Stimulated activated naive CD4-positive, alpha-beta T cell treated with Interleukin-2 at 50 U/mL for 16 hours (primary cell): ENCODE data around the gene PIAS4.

Experiments used
- DNase-seq: peaks from one replicate; lab custom pipeline; 2025; lab: John Stamatoyannopoulos, UW

PIAS4 gene

GRCh38 chr19:3977242-3978143, 30.0 kb upstream of the PIAS4 start:
- no peak for DNase-seq

DNA sequence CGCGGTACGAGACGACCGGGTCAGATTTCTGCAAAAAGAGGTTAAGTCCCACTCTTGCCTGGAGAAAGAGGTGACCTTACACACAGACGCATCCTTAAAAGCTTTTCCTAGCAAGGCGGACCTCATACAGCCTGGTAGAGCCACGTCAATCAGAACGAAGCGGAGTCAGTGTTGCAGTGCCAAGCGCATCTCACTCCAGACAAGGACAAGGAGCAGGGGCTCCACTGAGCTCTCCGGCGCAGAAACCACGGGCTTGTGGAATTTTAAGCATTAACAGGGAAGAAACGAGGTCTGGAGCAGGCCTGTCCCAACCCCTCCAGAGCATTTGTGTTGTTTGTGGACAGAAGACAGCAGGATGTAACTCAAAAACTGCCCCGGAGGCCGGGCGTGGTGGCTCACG, 29.4 kb upstream of the PIAS4 start:
- no peak for DNase-seq

DNA sequence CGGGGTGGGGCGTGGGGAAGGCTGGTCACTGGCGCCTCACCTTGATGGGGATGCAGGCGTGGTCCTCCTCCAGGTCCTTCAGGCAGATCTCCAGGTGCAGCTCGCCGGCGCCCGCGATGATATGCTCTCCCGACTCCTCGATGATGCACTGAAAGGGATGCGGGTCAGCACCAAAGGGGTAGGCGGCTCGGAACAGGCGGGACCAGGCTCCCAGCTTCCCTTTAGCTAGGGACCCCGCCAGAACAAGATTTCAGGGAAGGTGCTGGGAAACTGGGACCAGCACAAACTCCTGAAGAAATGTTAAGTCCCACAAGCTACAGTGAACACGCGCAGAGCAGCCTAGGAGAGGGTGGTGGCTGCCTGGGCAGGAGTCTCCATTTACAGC, 28.3 kb upstream of the PIAS4 start:
- no peak for DNase-seq

GRCh38 chr19:3979674-3980352, 27.7 kb upstream of the PIAS4 start:
- no peak for DNase-seq

- DNase-seq = no peak
Observed at GRCh38 chr19:3980353-3981251, 26.9 kb upstream of the PIAS4 start.

GRCh38 chr19:3981373-3981735, 26.2 kb upstream of the PIAS4 start:
- DNase-seq = no peak

DNA sequence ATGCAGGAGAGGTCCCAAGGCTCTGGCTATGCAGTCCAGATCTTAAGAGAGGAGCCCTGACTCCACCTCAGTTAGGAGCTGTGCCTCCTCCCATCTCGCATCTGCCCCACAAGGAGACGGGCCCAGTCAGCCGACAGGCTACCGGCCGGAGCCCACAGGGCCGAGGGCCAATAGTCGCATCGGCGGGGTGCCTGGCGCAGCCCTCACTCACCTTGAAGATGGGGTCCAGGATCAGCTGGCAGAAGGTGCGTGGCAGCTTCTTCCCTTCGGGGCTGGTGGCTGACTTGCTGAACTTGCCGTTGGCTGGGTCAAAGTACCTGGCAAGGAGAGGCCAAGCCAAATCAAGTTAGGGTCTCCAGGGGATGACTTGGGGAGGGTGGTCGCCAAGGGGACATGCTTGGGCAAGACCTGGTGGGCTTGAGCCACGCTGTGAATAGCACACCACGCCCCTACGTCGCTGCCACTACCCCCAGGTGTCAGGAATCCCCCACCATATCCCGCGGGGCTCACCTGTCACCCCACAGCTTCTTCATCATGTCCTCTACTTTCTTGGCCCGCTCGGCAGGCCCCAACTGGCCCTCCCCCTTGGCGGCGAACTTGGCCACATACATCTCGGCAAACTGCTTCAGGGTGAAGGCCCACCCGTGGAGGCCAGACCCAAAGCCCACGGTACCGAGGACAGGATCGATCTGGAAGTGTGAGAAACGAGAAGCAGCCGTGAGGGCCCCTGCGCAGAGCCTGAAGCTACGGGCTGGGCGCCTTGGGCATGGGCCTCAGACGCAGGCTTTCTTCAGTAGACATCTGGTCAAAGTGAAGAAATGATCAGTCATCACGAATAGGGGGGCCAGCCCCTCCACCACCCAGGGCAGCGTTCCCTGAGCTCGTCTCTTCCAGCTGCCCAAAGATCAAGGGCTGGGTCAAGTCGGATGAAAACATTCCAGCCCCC, 25.5 kb upstream of the PIAS4 start:
- DNase-seq = no peak

DNA sequence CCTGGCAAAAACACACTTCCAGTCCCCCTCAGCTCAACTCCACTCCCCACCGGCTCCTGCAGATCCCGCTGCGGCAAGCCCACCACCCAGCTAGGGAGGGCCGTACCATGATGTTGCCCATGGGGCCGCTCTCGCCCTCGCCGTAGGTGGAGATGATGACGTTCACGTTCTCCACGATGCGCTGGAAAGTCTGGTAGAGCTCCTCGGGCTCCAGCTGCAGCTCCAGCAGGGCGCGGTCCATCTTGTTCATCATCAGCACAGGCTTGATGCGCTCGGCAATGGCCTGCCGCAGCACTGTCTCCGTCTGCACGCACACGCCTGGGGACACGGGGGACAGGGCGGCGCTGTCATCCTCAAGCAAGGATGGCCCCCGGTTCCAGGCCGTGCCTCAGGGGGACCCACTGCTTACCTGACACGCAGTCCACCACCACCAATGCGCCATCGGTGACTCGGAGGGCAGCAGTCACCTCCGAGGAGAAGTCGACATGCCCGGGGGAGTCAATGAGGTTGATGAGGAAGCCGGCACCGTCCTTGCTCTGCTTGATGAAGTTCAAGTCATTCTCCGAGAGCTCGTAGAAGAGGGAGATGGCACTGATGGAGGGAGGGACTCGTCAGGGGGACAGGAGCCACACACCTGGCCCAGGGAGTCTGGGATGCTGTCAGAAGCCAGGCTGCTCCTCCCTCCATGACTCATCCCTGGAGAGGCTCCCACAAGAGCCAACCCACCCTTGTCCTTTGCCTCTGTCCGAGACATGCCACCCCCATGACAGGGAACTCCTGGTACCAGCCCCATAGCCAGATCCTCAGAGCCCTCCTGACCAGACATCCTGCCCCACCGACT, 24.6 kb upstream of the PIAS4 start:
- no peak for DNase-seq

DNA sequence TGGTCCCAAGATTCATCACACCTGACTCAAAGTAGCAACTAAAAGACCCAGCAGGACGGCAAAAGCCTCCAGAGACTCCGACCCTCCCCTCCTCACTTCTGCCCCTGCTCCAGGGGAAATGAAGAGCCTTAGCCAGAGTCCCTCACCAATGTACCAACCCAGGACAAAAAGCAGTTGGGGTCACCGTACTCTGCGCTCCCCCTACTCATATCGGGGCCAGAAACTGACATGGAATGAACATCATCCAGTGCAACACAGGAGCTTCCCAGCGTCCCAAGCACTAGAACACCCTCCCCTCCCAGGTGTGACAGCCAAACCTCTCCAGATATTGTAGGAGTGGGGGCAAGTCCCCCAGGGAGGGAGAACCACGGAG, 24.0 kb upstream of the PIAS4 start:
- no peak for DNase-seq

DNA sequence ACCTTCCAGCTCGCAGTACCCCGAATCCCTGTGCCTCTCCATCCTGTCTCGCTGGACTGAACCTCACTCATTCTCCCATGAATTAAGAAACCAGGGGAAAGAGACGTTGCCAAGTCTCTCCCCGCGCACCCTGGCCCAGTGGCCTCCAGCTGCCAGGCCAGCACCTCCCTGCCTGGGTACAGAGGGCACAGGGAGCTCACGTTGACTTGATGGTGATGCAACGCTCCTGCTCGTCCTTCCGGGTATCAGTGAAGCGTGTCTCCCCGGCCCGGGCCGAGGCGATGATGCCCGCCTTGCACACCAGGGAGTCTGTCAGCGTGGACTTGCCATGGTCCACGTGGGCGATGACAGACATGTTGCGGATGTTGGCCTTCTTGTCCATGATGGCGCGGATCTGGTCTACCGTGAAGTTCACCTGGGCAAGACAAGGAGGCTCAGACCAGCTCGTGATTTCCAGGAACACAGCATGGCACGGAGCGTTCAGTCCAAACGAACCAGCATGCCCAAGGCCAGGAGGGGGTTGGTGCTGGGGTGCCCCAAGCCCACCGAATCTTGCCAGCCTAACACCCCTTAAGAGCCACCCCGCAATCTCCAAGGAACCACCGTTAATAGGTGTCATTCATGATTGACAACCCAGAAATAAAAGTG, 23.5 kb upstream of the PIAS4 start:
- peak; percentile 35 for DNase-seq

- no peak for DNase-seq
Observed at GRCh38 chr19:3984584-3984907, 23.0 kb upstream of the PIAS4 start.

- DNase-seq = peak; percentile 81
Observed at GRCh38 chr19:3984908-3985642, 22.5 kb upstream of the PIAS4 start, which contains the start of gene EEF2. EEF2 (minus strand) TSS chr19:3985463; CDS start chr19:3985380, 83 bp downstream.

GRCh38 chr19:3985643-3986259, 21.8 kb upstream of the PIAS4 start:
- no peak for DNase-seq

GRCh38 chr19:3986260-3987041, 21.1 kb upstream of the PIAS4 start:
- DNase-seq = peak; percentile 49

GRCh38 chr19:3987619-3988371, 19.7 kb upstream of the PIAS4 start:
- peak; percentile 86 for DNase-seq

DNA sequence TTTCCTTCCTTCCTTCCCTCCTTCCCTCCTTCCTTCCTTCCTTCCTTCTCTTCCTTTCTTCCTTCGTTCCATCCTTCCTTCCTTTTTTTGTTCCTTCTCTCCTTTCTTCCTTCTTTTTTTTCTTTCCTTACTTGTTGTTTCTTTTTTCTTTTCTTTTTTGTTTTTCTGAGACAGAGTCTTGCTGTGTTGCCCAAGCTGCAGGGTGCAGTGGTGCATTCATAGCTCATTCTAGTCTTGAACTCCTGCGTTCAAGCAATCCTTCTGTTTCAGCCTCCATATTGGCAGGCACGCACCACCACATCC, 16.8 kb upstream of the PIAS4 start:
- DNase-seq = no peak

DNA sequence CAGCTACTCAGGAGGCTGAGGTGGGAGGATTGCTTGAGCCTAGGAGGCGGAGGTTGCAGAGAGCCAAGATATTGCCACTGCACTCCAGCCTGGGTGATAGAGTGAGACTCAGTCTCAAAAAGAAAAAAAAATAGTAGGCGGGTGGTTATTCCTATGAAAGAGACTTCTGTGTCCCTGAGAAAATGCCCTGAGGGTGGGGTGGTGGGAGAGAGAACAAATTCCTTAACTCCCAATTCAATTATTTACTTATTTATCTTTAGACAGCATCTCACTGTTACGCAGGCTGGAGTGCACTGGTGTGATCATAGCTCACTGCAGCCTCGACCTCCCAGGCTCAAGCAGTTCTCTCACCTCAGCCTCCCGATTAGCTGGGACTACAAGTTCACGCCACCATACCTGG, 11.9 kb upstream of the PIAS4 start:
- no peak for DNase-seq
